K562 (cell line): Measurements from ENCODE around the gene TARS2. TPM values are rescaled to one million over a fixed set of nuclear protein-coding genes. Genes with fewer than 3 reads are reported as not detected.

Source experiments
- ATAC-seq: fragments of 200-7000 bp; cut with Tn5 transposase; 3 replicates; pipeline ENCODE4 v1.9.1; 2020; ENCODE audit warnings: moderate library complexity
- BruUV-seq: library from RNA; stranded (reverse); fragments of 400-500 nt; replicated peaks from 2 replicates; lab custom pipeline; 2021; lab: Mats Ljungman, UMichigan
- CTCF ChIA-PET: fragments of 300-600 bp; formaldehyde crosslinking; extraction: SDS; loops from one replicate; lab custom pipeline; 2021; ENCODE audit warnings: low intra/inter-chr PET ratio; lab: Yijun Ruan, JAX
- POLR2A ChIA-PET: fragments of 300-600, 350-650 bp; sonication (Branson Sonifier 250); formaldehyde crosslinking; extraction: SDS; loops from one replicate; lab custom pipeline; 2021; ENCODE audit warnings: antibody characterized with exemption, inconsistent platforms; lab: Yijun Ruan, JAX
- DNase-seq, 4 experiments: peaks; one replicate each; pipeline versions ENCODE4 v3.0.0 to v3.0.0-alpha.2; 2011 to 2018; ENCODE audit warnings: low spot score in 3 of 4, mixed read lengths in 3 of 4; ENCODE audit errors: extremely low read depth in 1 of 4
- FAIRE-seq: peaks from 2 replicates; lab custom pipeline; 2011; peaks lifted over from hg19 to GRCh38; lab: Jason Lieb, UNC
- H2AFZ ChIP-seq: 2 replicates; pipeline ENCODE4 v1.6.0; 2011; ENCODE audit warnings: low read depth, low read length, control low read depth, inconsistent platforms
- H3K27ac ChIP-seq: fragments of 200-600 bp; 3 replicates; pipeline ENCODE4 v1.8.0; 2011; ENCODE audit warnings: low read depth, mild to moderate bottlenecking, control low read depth, inconsistent platforms, low read length, moderate library complexity, mixed read lengths; ENCODE audit errors: extremely low read depth
- H3K27me3 ChIP-seq, 2 experiments: fragments of 300-600 bp in 1 of 2; 2 replicates in 1 of 2; 3 replicates in 1 of 2; pipeline versions ENCODE4 v1.6.0 to v1.8.0; 2011; ENCODE audit warnings: inconsistent platforms in 2 of 2, low read length in 2 of 2, mild to moderate bottlenecking in 1 of 2, mixed read lengths in 1 of 2, moderate library complexity in 1 of 2; ENCODE audit not compliant: control insufficient read depth in 2 of 2, insufficient read depth in 2 of 2
- H3K36me3 ChIP-seq: fragments of 300-600 bp; 3 replicates; pipeline ENCODE4 v1.8.0; 2011; ENCODE audit warnings: mild to moderate bottlenecking, low read length, inconsistent platforms; ENCODE audit not compliant: control insufficient read depth, insufficient read depth
- H3K4me1 ChIP-seq, 2 experiments: fragments of 200-600 bp in 1 of 2; replicated peaks in 1 of 2; 2 replicates in 1 of 2; 3 replicates in 1 of 2; pipeline versions ENCODE4 v1.5.1 to v1.8.0; 2011; ENCODE audit warnings: inconsistent platforms in 2 of 2, low read length in 2 of 2, mild to moderate bottlenecking in 1 of 2, mixed read lengths in 1 of 2, moderate library complexity in 1 of 2; ENCODE audit not compliant: control insufficient read depth in 2 of 2, insufficient read depth in 2 of 2
- H3K4me2 ChIP-seq: 2 replicates; pipeline ENCODE4 v1.6.1; 2011; ENCODE audit warnings: low read length, control low read depth, inconsistent platforms, mixed read lengths; ENCODE audit not compliant: insufficient read depth
- H3K4me3 ChIP-seq: fragments of 200-600 bp; sonication (generic), shearing (Covaris generic); 2 replicates; pipeline ENCODE4 v1.5.1; 2016; ENCODE audit warnings: control low read depth, inconsistent platforms
- H3K79me2 ChIP-seq: fragments of 200-600 bp; 3 replicates; pipeline ENCODE4 v1.8.0; 2011; ENCODE audit warnings: low read length, inconsistent platforms; ENCODE audit not compliant: control insufficient read depth, insufficient read depth
- H3K9ac ChIP-seq, 2 experiments: 2 replicates each; pipeline versions ENCODE4 v1.6.0 to v1.6.1; 2011; ENCODE audit warnings: low read depth in 2 of 2, low read length in 2 of 2, control low read depth in 1 of 2, inconsistent platforms in 1 of 2, mild to moderate bottlenecking in 1 of 2, mixed read lengths in 1 of 2; ENCODE audit not compliant: insufficient read depth in 1 of 2
- H3K9me1 ChIP-seq: one replicate; pipeline ENCODE4 v1.6.0; 2011; ENCODE audit warnings: inconsistent platforms, mild to moderate bottlenecking, low read length, moderate library complexity; ENCODE audit not compliant: control insufficient read depth, insufficient read depth
- H3K9me3 ChIP-seq: replicated peaks from 2 replicates; pipeline ENCODE4 v1.5.1; 2011; ENCODE audit warnings: low read depth, low read length, inconsistent platforms; ENCODE audit not compliant: control insufficient read depth, insufficient read depth
- H4K20me1 ChIP-seq: replicated peaks from 2 replicates; pipeline ENCODE4 v1.6.1; 2011; ENCODE audit warnings: low read length, inconsistent platforms, mixed read lengths; ENCODE audit not compliant: control insufficient read depth, insufficient read depth
- CREB1 ChIP-seq, 2 experiments: sonication (generic) in 1 of 2; formaldehyde crosslinking in 1 of 2; IDR thresholded peaks; 2 replicates each; pipeline versions ENCODE4 v1.6.1 to v1.8.0; 2012 to 2022; ENCODE audit warnings: inconsistent platforms in 1 of 2, mild to moderate bottlenecking in 1 of 2, missing genetic modification reagents in 1 of 2, moderate library complexity in 1 of 2
- KLF10 ChIP-seq: fragments of 250-450 bp; sonication (Bioruptor Pico); IDR thresholded peaks from 2 replicates; pipeline ENCODE4 v1.6.1; 2021; ENCODE audit warnings: matching md5 sums
- SMARCB1 ChIP-seq: IDR thresholded peaks from 2 replicates; pipeline ENCODE4 v1.6.1; 2011; ENCODE audit warnings: improper control_type of control experiment, low read depth; ENCODE audit not compliant: insufficient read length
- ZBTB7A ChIP-seq: IDR thresholded peaks from 2 replicates; pipeline ENCODE4 v1.6.1; 2011; ENCODE audit warnings: low read depth, mild to moderate bottlenecking, low read length, moderate library complexity, borderline replicate concordance; ENCODE audit not compliant: control insufficient read depth
- ZBTB8A ChIP-seq: fragments of 450-650 bp; IDR thresholded peaks from 2 replicates; pipeline ENCODE4 v1.6.1; 2018; ENCODE audit warnings: mild to moderate bottlenecking, moderate library complexity; ENCODE audit not compliant: partially characterized antibody
- WGBS: fragments of 100-300 bp; shearing (Covaris generic); methylation state at CpG from one replicate; pipeline ENCODE4 v1.1.6; 2016; ENCODE audit warnings: low coverage, mixed read lengths; ENCODE audit not compliant: insufficient coverage; ENCODE audit errors: missing lambda C conversion rate; 5-methylcytosine and 5-hydroxymethylcytosine counted together
- in situ Hi-C: fragments of 300-500 bp; cut with MboI; formaldehyde crosslinking; loops from 4 replicates; pipeline ENCODE4 v1.15.0; 2018; ENCODE audit warnings: inconsistent platforms, mixed read lengths
- intact Hi-C: fragments of 100-400 bp; cut with micrococcal nuclease; formaldehyde crosslinking; loops from 2 replicates; pipeline ENCODE4 v1.14.2; 2022
- polyA plus RNA-seq, 8 experiments: library from polyadenylated mRNA; depleted of rRNA in 4 of 8; stranded (reverse) in 5 of 8; unstranded in 3 of 8; fragments of >200 nt; fragmentation: Nextera tagmentation in 2 of 8; fragmentation: Illumina TruSeq in 1 of 8; extraction: Ambion mirVana in 2 of 8; extraction: Trizol in 1 of 8; gene quantifications; 2 replicates each; pipeline versions ENCODE4 v1.2.1 to v1.2.3, GENCODE V29; 2011 to 2014; ENCODE audit warnings: inconsistent platforms in 1 of 8, missing spikeins in 1 of 8
- total RNA-seq, 7 experiments: library from RNA; depleted of rRNA in 6 of 7; stranded (reverse); fragments of >200 nt in 6 of 7; fragmentation: Illumina TruSeq in 2 of 7; extraction: Trizol in 2 of 7; gene quantifications; 2 replicates each; pipeline versions ENCODE4 v1.2.1 to v1.2.3, GENCODE V29; 2011 to 2021; ENCODE audit warnings: low replicate concordance in 1 of 7
- TF ChIP-seq, protein P1 (sequence below): fragments of 450-650 bp; formaldehyde crosslinking; IDR thresholded peaks from 2 replicates; pipeline ENCODE4 v1.4.0; 2020; ENCODE audit warnings: mild to moderate bottlenecking, mixed read lengths
- TF ChIP-seq, protein P2 (sequence below): sonication (generic); formaldehyde crosslinking; IDR thresholded peaks from 2 replicates; pipeline ENCODE4 v1.8.0; 2022; ENCODE audit warnings: missing genetic modification reagents, mild to moderate bottlenecking, moderate library complexity, borderline replicate concordance
- TF ChIP-seq, protein P3 (sequence below): fragments of 250-450 bp; sonication (Bioruptor Pico); IDR thresholded peaks from 2 replicates; pipeline ENCODE4 v1.5.0; 2022; ENCODE audit warnings: mild to moderate bottlenecking
- TF ChIP-seq, protein P4 (sequence below): fragments of 150-350 bp; IDR thresholded peaks from 2 replicates; pipeline ENCODE4 v1.6.1; 2014; ENCODE audit warnings: low read depth, mild to moderate bottlenecking, low read length, borderline replicate concordance

Gene TARS2
- total and polyA plus RNA-seq, 9 of the 15 experiments (the other 6 are each of a cell fraction or from before 2014, with no cell fraction given) = 17.0 to 64.2 (median 39.4) TPM

DNA sequence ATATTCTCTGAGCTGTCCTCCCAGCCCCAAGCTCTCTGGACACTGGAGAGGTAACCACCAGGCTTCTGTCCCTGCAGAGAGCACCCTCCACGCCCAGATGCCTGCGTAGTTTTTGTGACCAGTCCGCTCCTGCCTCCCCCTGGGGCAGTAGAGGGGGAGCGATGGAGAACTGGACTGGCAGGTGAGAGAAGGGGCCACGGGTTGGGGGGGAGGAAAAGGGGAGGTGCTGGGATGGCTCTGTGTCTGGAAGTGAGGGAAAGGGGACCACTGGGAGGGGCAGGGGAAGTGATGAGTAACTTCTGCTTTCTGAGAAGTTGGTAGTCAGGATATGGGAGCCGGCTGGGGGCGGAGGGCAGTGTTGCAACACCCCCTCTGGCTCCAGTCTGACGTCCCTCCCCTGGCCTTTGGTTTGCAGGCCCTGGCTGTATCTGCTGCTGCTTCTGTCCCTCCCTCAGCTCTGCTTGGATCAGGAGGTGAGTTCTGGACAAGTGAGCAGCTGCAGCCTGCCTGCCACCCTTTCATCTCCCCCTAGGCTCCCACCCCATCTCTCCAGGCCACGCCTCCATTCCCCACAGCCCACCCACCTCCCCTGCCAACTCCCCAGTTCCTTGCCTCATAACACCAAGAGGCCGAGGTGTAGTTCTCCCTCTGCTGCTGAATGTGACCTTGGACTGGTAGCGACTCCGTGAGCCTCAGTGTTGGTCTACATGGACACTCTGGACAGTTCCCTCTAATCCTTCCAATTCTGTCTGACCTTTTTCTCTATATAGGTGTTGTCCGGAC lies 65.1 kb downstream of the TARS2 start:
- no TSS peak for BruUV-seq
- no peak overlapping the region for H2AFZ ChIP-seq
- TF ChIP-seq, protein P1, sequence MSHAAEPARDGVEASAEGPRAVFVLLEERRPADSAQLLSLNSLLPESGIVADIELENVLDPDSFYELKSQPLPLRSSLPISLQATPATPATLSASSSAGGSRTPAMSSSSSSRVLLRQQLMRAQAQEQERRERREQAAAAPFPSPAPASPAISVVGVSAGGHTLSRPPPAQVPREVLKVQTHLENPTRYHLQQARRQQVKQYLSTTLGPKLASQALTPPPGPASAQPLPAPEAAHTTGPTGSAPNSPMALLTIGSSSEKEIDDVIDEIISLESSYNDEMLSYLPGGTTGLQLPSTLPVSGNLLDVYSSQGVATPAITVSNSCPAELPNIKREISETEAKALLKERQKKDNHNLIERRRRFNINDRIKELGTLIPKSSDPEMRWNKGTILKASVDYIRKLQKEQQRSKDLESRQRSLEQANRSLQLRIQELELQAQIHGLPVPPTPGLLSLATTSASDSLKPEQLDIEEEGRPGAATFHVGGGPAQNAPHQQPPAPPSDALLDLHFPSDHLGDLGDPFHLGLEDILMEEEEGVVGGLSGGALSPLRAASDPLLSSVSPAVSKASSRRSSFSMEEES (CRISPR knock-in tag) = no peak
- TF ChIP-seq KLF10 = no peak
- peak; percentile 92 for TF ChIP-seq ZBTB7A
- TF ChIP-seq, protein P2, sequence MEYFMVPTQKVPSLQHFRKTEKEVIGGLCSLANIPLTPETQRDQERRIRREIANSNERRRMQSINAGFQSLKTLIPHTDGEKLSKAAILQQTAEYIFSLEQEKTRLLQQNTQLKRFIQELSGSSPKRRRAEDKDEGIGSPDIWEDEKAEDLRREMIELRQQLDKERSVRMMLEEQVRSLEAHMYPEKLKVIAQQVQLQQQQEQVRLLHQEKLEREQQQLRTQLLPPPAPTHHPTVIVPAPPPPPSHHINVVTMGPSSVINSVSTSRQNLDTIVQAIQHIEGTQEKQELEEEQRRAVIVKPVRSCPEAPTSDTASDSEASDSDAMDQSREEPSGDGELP (CRISPR knock-in tag) = peak; percentile 65; the same call in 1 of the 2 replicates
- no peak for TF ChIP-seq SMARCB1
- no peak for TF ChIP-seq ZBTB8A
- TF ChIP-seq, protein P3, sequence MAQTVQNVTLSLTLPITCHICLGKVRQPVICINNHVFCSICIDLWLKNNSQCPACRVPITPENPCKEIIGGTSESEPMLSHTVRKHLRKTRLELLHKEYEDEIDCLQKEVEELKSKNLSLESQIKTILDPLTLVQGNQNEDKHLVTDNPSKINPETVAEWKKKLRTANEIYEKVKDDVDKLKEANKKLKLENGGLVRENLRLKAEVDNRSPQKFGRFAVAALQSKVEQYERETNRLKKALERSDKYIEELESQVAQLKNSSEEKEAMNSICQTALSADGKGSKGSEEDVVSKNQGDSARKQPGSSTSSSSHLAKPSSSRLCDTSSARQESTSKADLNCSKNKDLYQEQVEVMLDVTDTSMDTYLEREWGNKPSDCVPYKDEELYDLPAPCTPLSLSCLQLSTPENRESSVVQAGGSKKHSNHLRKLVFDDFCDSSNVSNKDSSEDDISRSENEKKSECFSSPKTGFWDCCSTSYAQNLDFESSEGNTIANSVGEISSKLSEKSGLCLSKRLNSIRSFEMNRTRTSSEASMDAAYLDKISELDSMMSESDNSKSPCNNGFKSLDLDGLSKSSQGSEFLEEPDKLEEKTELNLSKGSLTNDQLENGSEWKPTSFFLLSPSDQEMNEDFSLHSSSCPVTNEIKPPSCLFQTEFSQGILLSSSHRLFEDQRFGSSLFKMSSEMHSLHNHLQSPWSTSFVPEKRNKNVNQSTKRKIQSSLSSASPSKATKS (CRISPR knock-in tag) = no peak
- TF ChIP-seq CREB1 (IDR thresholded peaks at IDR 0.05) = peak; percentile 30; the same call in 1 of the 2 replicates
- TF ChIP-seq CREB1 (CRISPR knock-in tag; IDR thresholded peaks at IDR 0.05) = no peak
- TF ChIP-seq, protein P4, sequence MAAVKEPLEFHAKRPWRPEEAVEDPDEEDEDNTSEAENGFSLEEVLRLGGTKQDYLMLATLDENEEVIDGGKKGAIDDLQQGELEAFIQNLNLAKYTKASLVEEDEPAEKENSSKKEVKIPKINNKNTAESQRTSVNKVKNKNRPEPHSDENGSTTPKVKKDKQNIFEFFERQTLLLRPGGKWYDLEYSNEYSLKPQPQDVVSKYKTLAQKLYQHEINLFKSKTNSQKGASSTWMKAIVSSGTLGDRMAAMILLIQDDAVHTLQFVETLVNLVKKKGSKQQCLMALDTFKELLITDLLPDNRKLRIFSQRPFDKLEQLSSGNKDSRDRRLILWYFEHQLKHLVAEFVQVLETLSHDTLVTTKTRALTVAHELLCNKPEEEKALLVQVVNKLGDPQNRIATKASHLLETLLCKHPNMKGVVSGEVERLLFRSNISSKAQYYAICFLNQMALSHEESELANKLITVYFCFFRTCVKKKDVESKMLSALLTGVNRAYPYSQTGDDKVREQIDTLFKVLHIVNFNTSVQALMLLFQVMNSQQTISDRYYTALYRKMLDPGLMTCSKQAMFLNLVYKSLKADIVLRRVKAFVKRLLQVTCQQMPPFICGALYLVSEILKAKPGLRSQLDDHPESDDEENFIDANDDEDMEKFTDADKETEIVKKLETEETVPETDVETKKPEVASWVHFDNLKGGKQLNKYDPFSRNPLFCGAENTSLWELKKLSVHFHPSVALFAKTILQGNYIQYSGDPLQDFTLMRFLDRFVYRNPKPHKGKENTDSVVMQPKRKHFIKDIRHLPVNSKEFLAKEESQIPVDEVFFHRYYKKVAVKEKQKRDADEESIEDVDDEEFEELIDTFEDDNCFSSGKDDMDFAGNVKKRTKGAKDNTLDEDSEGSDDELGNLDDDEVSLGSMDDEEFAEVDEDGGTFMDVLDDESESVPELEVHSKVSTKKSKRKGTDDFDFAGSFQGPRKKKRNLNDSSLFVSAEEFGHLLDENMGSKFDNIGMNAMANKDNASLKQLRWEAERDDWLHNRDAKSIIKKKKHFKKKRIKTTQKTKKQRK = no peak

More for the DNA sequence above, 65.1 kb downstream of the TARS2 start:
- Histone ChIP-seq H3K4me3 (peak overlapping the region; percentile 75; the same call in 1 of the 2 replicates), H3K9ac (peak overlapping the region; percentile 95 to 99; a peak in 3 of 4 replicates), H3K36me3 (peaks cover 55% of the 10 kb centered on the region), H3K9me3 (no peaks in the 10 kb centered on the region), H3K27ac (peak overlapping the region; percentile 87), H3K4me2 (peak overlapping the region; percentile 95), H4K20me1 (peaks cover 9% of the 10 kb centered on the region), H3K79me2 (peaks cover 87% of the 10 kb centered on the region), H3K4me1 (peaks cover 28 to 81% of the 10 kb centered on the region in 2 experiments), H3K9me1 (no peaks in the 10 kb centered on the region), H3K27me3 (no peaks in the 10 kb centered on the region)
- ATAC-seq (peak; percentile 67), FAIRE-seq (peak; percentile 95), DNase-seq (peak; percentile 68 to 93 (median 81))
- ChIA-PET POLR2A (interaction anchor here (0.7 to 8.9 kb wide), 10 partner anchors 8 to 664 kb away, joined by 3 to 53 read pairs (median 4); a partner anchor contains a TSS), CTCF (no interaction called here)
- in situ Hi-C loops = no loop called here
- WGBS = 23% methylated on average over 12 of the region's 13 CpGs
- intact Hi-C loops = loop anchor here (2.0 kb wide), 1 partner anchor 20 kb away; no protein-coding TSS in a partner anchor
